ENCODE results near the gene DNMT3A.

- TF ChIP-seq CTCF (IDR thresholded peaks at IDR 0.05 in 4 of 5, conservative IDR thresholded peaks at IDR 0.05 in 1 of 5) (no peak), POLR2A (IDR thresholded peaks at IDR 0.05) (no peak)
Observed at GRCh38 chr2:25310965-25311864, 30.5 kb downstream of the DNMT3A start.
